GM23338 (cell line): ENCODE data around the gene CCDC150. TPM values are rescaled to one million over a fixed set of nuclear protein-coding genes. Genes with fewer than 3 reads are reported as not detected.

ENCODE experiments used
- ATAC-seq: fragments of 200-7000 bp; cut with Tn5 transposase; 3 replicates; pipeline ENCODE4 v1.9.1; 2020
- DNase-seq: peaks from one replicate; pipeline ENCODE4 v3.0.0-alpha.2; 2015; ENCODE audit warnings: low spot score
- H2AFZ ChIP-seq: fragments of 200-600 bp; sonication (generic); 2 replicates; pipeline ENCODE4 v1.8.0; 2016; ENCODE audit warnings: antibody characterized with exemption, mild to moderate bottlenecking, moderate library complexity
- H3F3A ChIP-seq: fragments of 200-600 bp; sonication (generic); replicated peaks from 2 replicates; pipeline ENCODE4 v1.8.0; 2017; ENCODE audit warnings: antibody characterized with exemption, mixed run types, low read depth
- H3K27ac ChIP-seq: fragments of 200-600 bp; sonication (generic); 2 replicates; pipeline ENCODE4 v1.6.1; 2016; ENCODE audit warnings: low read depth
- H3K27me3 ChIP-seq: fragments of 200-600 bp; sonication (generic); 2 replicates; pipeline ENCODE4 v1.8.0; 2016; ENCODE audit warnings: mild to moderate bottlenecking, mixed run types, moderate library complexity; ENCODE audit not compliant: insufficient read depth
- H3K36me3 ChIP-seq: fragments of 200-600 bp; sonication (generic); 2 replicates; pipeline ENCODE4 v1.8.0; 2016; ENCODE audit warnings: mild to moderate bottlenecking; ENCODE audit not compliant: insufficient read depth
- H3K4me1 ChIP-seq: fragments of 200-600 bp; sonication (generic); 2 replicates; pipeline ENCODE4 v1.8.0; 2016; ENCODE audit warnings: mild to moderate bottlenecking, moderate library complexity; ENCODE audit not compliant: insufficient read depth
- H3K4me2 ChIP-seq: fragments of 200-600 bp; sonication (generic); 2 replicates; pipeline ENCODE4 v1.7.1; 2017; ENCODE audit warnings: mixed run types
- H3K4me3 ChIP-seq: fragments of 200-600 bp; sonication (generic); 2 replicates; pipeline ENCODE4 v1.6.1; 2016; ENCODE audit warnings: mixed run types
- H3K79me2 ChIP-seq: fragments of 200-600 bp; sonication (generic); replicated peaks from 2 replicates; pipeline ENCODE4 v1.8.0; 2017; ENCODE audit warnings: mild to moderate bottlenecking; ENCODE audit not compliant: insufficient read depth
- H3K9me2 ChIP-seq: fragments of 200-600 bp; sonication (generic); 2 replicates; pipeline ENCODE4 v1.8.0; 2017; ENCODE audit not compliant: insufficient read depth
- H4K20me1 ChIP-seq: fragments of 200-600 bp; sonication (generic); replicated peaks from 2 replicates; pipeline ENCODE4 v1.8.0; 2017; ENCODE audit warnings: mild to moderate bottlenecking; ENCODE audit not compliant: insufficient read depth
- H3K27ac Mint-ChIP-seq: 2 replicates; pipeline ENCODE4 v1.8.0; 2020; ENCODE audit warnings: inconsistent platforms, mild to moderate bottlenecking, moderate library complexity, mixed read lengths
- H3K27me3 Mint-ChIP-seq: 3 replicates; pipeline ENCODE4 v1.8.0; 2022; ENCODE audit warnings: low read depth, mild to moderate bottlenecking, moderate library complexity, mixed read lengths, inconsistent platforms; ENCODE audit not compliant: insufficient read depth, poor library complexity
- H3K36me3 Mint-ChIP-seq: 3 replicates; pipeline ENCODE4 v1.8.0; 2021; ENCODE audit warnings: low read depth, mild to moderate bottlenecking, inconsistent platforms, moderate library complexity, mixed read lengths
- H3K4me1 Mint-ChIP-seq: 3 replicates; pipeline ENCODE4 v1.8.0; 2020; ENCODE audit warnings: mild to moderate bottlenecking, inconsistent platforms, mixed read lengths
- H3K4me3 Mint-ChIP-seq: 3 replicates; pipeline ENCODE4 v1.8.0; 2021; ENCODE audit warnings: moderate library complexity, mild to moderate bottlenecking, inconsistent platforms, mixed read lengths
- H3K9me3 Mint-ChIP-seq: 3 replicates; pipeline ENCODE4 v1.8.0; 2020; ENCODE audit warnings: moderate library complexity, mild to moderate bottlenecking, inconsistent platforms, mixed read lengths
- CREB1 ChIP-seq: fragments of 250-450 bp; sonication (Bioruptor Pico); IDR thresholded peaks from 2 replicates; pipeline ENCODE4 v1.5.0; 2020; ENCODE audit warnings: low read depth, mild to moderate bottlenecking, moderate library complexity
- CTCF ChIP-seq, 2 experiments: fragments of 200-600 bp in 1 of 2; sonication (generic) in 1 of 2; conservative IDR thresholded peaks; 2 replicates each; pipeline versions ENCODE4 v1.5.1 to v1.6.1; 2016 to 2017; ENCODE audit warnings: antibody characterized with exemption in 2 of 2, low read depth in 2 of 2, mild to moderate bottlenecking in 2 of 2, moderate library complexity in 1 of 2
- ETS1 ChIP-seq: IDR thresholded peaks from 2 replicates; pipeline ENCODE4 v1.6.1; 2016; ENCODE audit warnings: antibody characterized with exemption
- EZH2 ChIP-seq: fragments of 200-600 bp; sonication (generic); IDR thresholded peaks from one replicate; pipeline ENCODE4 v1.8.0; 2017; ENCODE audit warnings: antibody characterized with exemption, mild to moderate bottlenecking, low read depth; ENCODE audit not compliant: unreplicated experiment
- EZH2phosphoT487 ChIP-seq: fragments of 200-600 bp; sonication (generic); IDR thresholded peaks from one replicate; pipeline ENCODE4 v1.8.1; 2018; ENCODE audit warnings: antibody characterized with exemption; ENCODE audit not compliant: unreplicated experiment
- JUNB ChIP-seq: IDR thresholded peaks from one replicate; pipeline ENCODE4 v1.6.1; 2016; ENCODE audit warnings: antibody characterized with exemption; ENCODE audit not compliant: unreplicated experiment
- NANOG ChIP-seq: IDR thresholded peaks from 2 replicates; pipeline ENCODE4 v1.6.1; 2016; ENCODE audit warnings: antibody characterized with exemption, borderline replicate concordance
- POLR2AphosphoS5 ChIP-seq: IDR thresholded peaks from 2 replicates; pipeline ENCODE4 v1.6.1; 2016; ENCODE audit warnings: antibody characterized with exemption, low read depth
- REST ChIP-seq: IDR thresholded peaks from one replicate; pipeline ENCODE4 v1.6.1; 2018; ENCODE audit warnings: antibody characterized with exemption; ENCODE audit not compliant: unreplicated experiment
- STAT1 ChIP-seq: IDR thresholded peaks from one replicate; pipeline ENCODE4 v1.6.1; 2016; ENCODE audit warnings: antibody characterized with exemption; ENCODE audit not compliant: unreplicated experiment
- ZNF114 ChIP-seq: fragments of 250-450 bp; sonication (Bioruptor Pico); IDR thresholded peaks from 2 replicates; pipeline ENCODE4 v1.5.0; 2020; ENCODE audit warnings: mild to moderate bottlenecking, moderate library complexity
- ZNF331 ChIP-seq: fragments of 250-450 bp; sonication (Bioruptor Pico); IDR thresholded peaks from 2 replicates; pipeline ENCODE4 v1.5.0; 2020; ENCODE audit warnings: low read depth, mild to moderate bottlenecking, moderate library complexity
- ZNF462 ChIP-seq: fragments of 250-450 bp; sonication (Bioruptor Pico); IDR thresholded peaks from 2 replicates; pipeline ENCODE4 v1.5.0; 2020; ENCODE audit warnings: mild to moderate bottlenecking, moderate library complexity
- polyA plus RNA-seq: library from polyadenylated mRNA; unstranded; fragments of >200 nt; fragmentation: Nextera tagmentation; extraction: Ambion mirVana; gene quantifications from 2 replicates; pipeline ENCODE4 v1.2.1, GENCODE V29; 2016
- total RNA-seq: library from RNA; depleted of rRNA; stranded (reverse); fragments of >200 nt; shearing (Covaris generic); gene quantifications from 2 replicates; pipeline ENCODE4 v1.2.3, GENCODE V29; 2014

CCDC150 gene
- total and polyA plus RNA-seq, 2 experiments from 2014 or later = 56.3 to 68.3 TPM

GRCh38 chr2:196739031-196739430, 99.5 kb downstream of the CCDC150 start:
- H3K4me3 ChIP-seq = no peak overlapping the region
- H3K9me2 ChIP-seq = no peaks in the 10 kb centered on the region
- H3F3A ChIP-seq = no peaks in the 10 kb centered on the region
- no peaks in the 10 kb centered on the region for H4K20me1 ChIP-seq
- Mint-ChIP-seq H3K27ac (no peak overlapping the region), H3K9me3 (peaks cover 10% of the 10 kb centered on the region; the same call in 2 of the 3 replicates), H3K36me3 (peaks cover 64% of the 10 kb centered on the region), H3K4me3 (no peak overlapping the region), H3K4me1 (peaks cover 3% of the 10 kb centered on the region; the same call in 1 of the 3 replicates), H3K27me3 (no peaks in the 10 kb centered on the region)
- no peaks in the 10 kb centered on the region for H3K27me3 ChIP-seq
- H3K36me3 ChIP-seq = peaks cover 19% of the 10 kb centered on the region; the same call in 1 of the 2 replicates
- H3K79me2 ChIP-seq = peaks cover 5% of the 10 kb centered on the region; the same call in 1 of the 2 replicates
- no peak overlapping the region for H3K4me2 ChIP-seq
- no peak for DNase-seq
- ATAC-seq = no peak
- H3K4me1 ChIP-seq = peaks cover 4% of the 10 kb centered on the region; the same call in 1 of the 2 replicates
- no peak overlapping the region for H3K27ac ChIP-seq
- no peak overlapping the region for H2AFZ ChIP-seq
- no peak for TF ChIP-seq EZH2
- no peak for TF ChIP-seq CTCF (conservative IDR thresholded peaks at IDR 0.05; ENCODE audit: low read depth in 2 of 2)
- no peak for TF ChIP-seq ETS1
- TF ChIP-seq ZNF331 (CRISPR knock-in tag) = no peak
- TF ChIP-seq NANOG = no peak
- no peak for TF ChIP-seq POLR2AphosphoS5
- TF ChIP-seq JUNB = no peak
- TF ChIP-seq REST = no peak
- no peak for TF ChIP-seq EZH2phosphoT487
- no peak for TF ChIP-seq ZNF462 (CRISPR knock-in tag)
- TF ChIP-seq ZNF114 (CRISPR knock-in tag) = no peak
- TF ChIP-seq CREB1 = no peak
- TF ChIP-seq STAT1 = no peak
